Neuronal stem cell (in vitro differentiated cells): ENCODE measurements around the gene CDKN2A.

Experiments
- DNase-seq: peaks from one replicate; pipeline ENCODE4 v3.0.0-alpha.2; 2013; ENCODE audit warnings: low spot score
- H2AFZ ChIP-seq: one replicate; pipeline ENCODE4 v1.6.1; 2013; ENCODE audit warnings: mild to moderate bottlenecking, low read length, inconsistent platforms
- H2AK5ac ChIP-seq: 2 replicates; pipeline ENCODE4 v1.6.1; 2013; ENCODE audit warnings: low read depth, mild to moderate bottlenecking, inconsistent platforms, low read length, moderate library complexity, mixed read lengths
- H2BK120ac ChIP-seq: 2 replicates; pipeline ENCODE4 v1.6.1; 2013; ENCODE audit warnings: low read depth, mild to moderate bottlenecking, inconsistent platforms, low read length, moderate library complexity, mixed read lengths
- H2BK12ac ChIP-seq: one replicate; pipeline ENCODE4 v1.6.1; 2013; ENCODE audit warnings: low read length, inconsistent platforms
- H2BK15ac ChIP-seq: 2 replicates; pipeline ENCODE4 v1.6.1; 2013; ENCODE audit warnings: mild to moderate bottlenecking, low read length, inconsistent platforms, mixed read lengths
- H2BK5ac ChIP-seq: one replicate; pipeline ENCODE4 v1.6.1; 2013; ENCODE audit warnings: inconsistent platforms, mild to moderate bottlenecking, low read length, moderate library complexity
- H3K14ac ChIP-seq: one replicate; pipeline ENCODE4 v1.6.1; 2013; ENCODE audit warnings: low read length, inconsistent platforms
- H3K18ac ChIP-seq: 2 replicates; pipeline ENCODE4 v1.6.1; 2013; ENCODE audit warnings: low read length, inconsistent platforms
- H3K23ac ChIP-seq: 2 replicates; pipeline ENCODE4 v1.6.1; 2013; ENCODE audit warnings: low read depth, mild to moderate bottlenecking, mixed read lengths, low read length, inconsistent platforms; ENCODE audit not compliant: poor library complexity
- H3K27ac ChIP-seq: replicated peaks from 3 replicates; pipeline ENCODE4 v1.5.1; 2013; ENCODE audit warnings: low read length, inconsistent platforms
- H3K27me3 ChIP-seq, 3 experiments: 2 replicates each; pipeline ENCODE4 v1.6.1; 2013; ENCODE audit warnings: low read length in 3 of 3, mild to moderate bottlenecking in 2 of 3, inconsistent platforms in 1 of 3, low read depth in 1 of 3, mixed read lengths in 1 of 3, moderate library complexity in 1 of 3; ENCODE audit not compliant: control insufficient read depth in 3 of 3, insufficient read depth in 3 of 3
- H3K36me3 ChIP-seq, 2 donors: replicated peaks in 1 of 2; 2 replicates each; pipeline ENCODE4 v1.6.1; 2013; ENCODE audit warnings: low read length in 2 of 2; ENCODE audit not compliant: control insufficient read depth in 2 of 2, insufficient read depth in 2 of 2
- H3K4ac ChIP-seq: 2 replicates; pipeline ENCODE4 v1.6.1; 2013; ENCODE audit warnings: inconsistent platforms, mild to moderate bottlenecking, low read length, moderate library complexity
- H3K4me1 ChIP-seq, 2 donors: 1 replicate in 1 of 2; 2 replicates in 1 of 2; pipeline ENCODE4 v1.6.1; 2013; ENCODE audit warnings: low read length in 2 of 2, low read depth in 1 of 2; ENCODE audit not compliant: control insufficient read depth in 2 of 2, insufficient read depth in 1 of 2
- H3K4me2 ChIP-seq: one replicate; pipeline ENCODE4 v1.6.1; 2013; ENCODE audit warnings: mild to moderate bottlenecking, low read length, inconsistent platforms; ENCODE audit not compliant: insufficient read depth, poor library complexity, severe bottlenecking
- H3K4me3 ChIP-seq, 2 donors: 2 replicates each; pipeline ENCODE4 v1.5.1; 2013; ENCODE audit warnings: low read length in 2 of 2, mild to moderate bottlenecking in 2 of 2, inconsistent platforms in 1 of 2, moderate library complexity in 1 of 2
- H3K79me1 ChIP-seq: one replicate; pipeline ENCODE4 v1.6.1; 2013; ENCODE audit warnings: low read depth, mild to moderate bottlenecking, inconsistent platforms, low read length, moderate library complexity
- H3K9ac ChIP-seq: one replicate; pipeline ENCODE4 v1.6.1; 2013; ENCODE audit warnings: mild to moderate bottlenecking, low read depth, low read length, inconsistent platforms; ENCODE audit not compliant: poor library complexity
- H3K9me3 ChIP-seq, 2 donors: replicated peaks in 1 of 2; 2 replicates each; pipeline versions ENCODE3 to v1.6.1; 2013; ENCODE audit warnings: low read length in 2 of 2, mild to moderate bottlenecking in 2 of 2, inconsistent platforms in 1 of 2, low read depth in 1 of 2, mixed read lengths in 1 of 2, moderate library complexity in 1 of 2; ENCODE audit not compliant: control insufficient read depth in 2 of 2, insufficient read depth in 1 of 2
- H4K8ac ChIP-seq: one replicate; pipeline ENCODE4 v1.6.1; 2013; ENCODE audit warnings: low read depth, mild to moderate bottlenecking, inconsistent platforms, low read length, moderate library complexity
- H4K91ac ChIP-seq: one replicate; pipeline ENCODE4 v1.6.1; 2013; ENCODE audit warnings: low read length, low read depth, mild to moderate bottlenecking, inconsistent platforms; ENCODE audit not compliant: poor library complexity
- WGBS, 2 donors: extraction: QIAGEN DNeasy Blood & Tissue Kit; methylation state at CpG; one replicate each; pipeline ENCODE4 v1.1.7; 2013; ENCODE audit warnings: missing lambda C conversion rate in 2 of 2, mixed read lengths in 1 of 2; ENCODE audit not compliant: insufficient read length in 2 of 2, insufficient replicate concordance in 1 of 2; ENCODE audit errors: extremely low coverage in 2 of 2; 5-methylcytosine and 5-hydroxymethylcytosine counted together

The CDKN2A gene

GRCh38 chr9:21969951-21970799 lies 24.0 kb downstream of the CDKN2A start:
- H3K36me3 ChIP-seq: no peaks in the 10 kb centered on the region
- WGBS, 2 donors: no CpG with 5 or more reads among the region's 24 CpGs

GRCh38 chr9:21969011-21969940 lies 24.9 kb downstream of the CDKN2A start:
- 100% methylated on average over 1 of the region's 28 CpGs; no CpG with 5 or more reads in 1 of the 2 donors for WGBS, 2 donors
- Histone ChIP-seq H4K8ac (no peak overlapping the region), H3K4me3 (peak overlapping the region in 1 of 2 donors; percentile 18), H2BK5ac (no peak overlapping the region), H3K4ac (no peak overlapping the region), H3K4me1 (peaks cover 2 to 9% of the 10 kb centered on the region in 2 donors), H3K4me2 (no peak overlapping the region), H4K91ac (no peak overlapping the region), H3K9me3 (peaks cover 3 to 14% of the 10 kb centered on the region in 2 donors), H3K14ac (no peak overlapping the region), H3K27me3 (peaks cover 51 to 99% (median 85%) of the 10 kb centered on the region in 3 experiments), H3K79me1 (no peaks in the 10 kb centered on the region), H2BK120ac (no peak overlapping the region), H3K18ac (no peak overlapping the region), H3K36me3 (no peaks in the 10 kb centered on the region), H3K27ac (no peak overlapping the region), H2AK5ac (no peak overlapping the region), H2BK12ac (no peak overlapping the region), H2BK15ac (no peak overlapping the region), H3K9ac (no peak overlapping the region), H2AFZ (peak overlapping the region; percentile 72), H3K23ac (no peak overlapping the region)
- peak; percentile 31 for DNase-seq

More at GRCh38 chr9:21969951-21970799, 24.0 kb downstream of the CDKN2A start:
- no peak overlapping the region for H3K14ac ChIP-seq
- peaks cover 47 to 99% (median 85%) of the 10 kb centered on the region in 3 experiments for H3K27me3 ChIP-seq
- no peak overlapping the region for H3K4me3 ChIP-seq
- no peak overlapping the region for H4K8ac ChIP-seq
- H3K23ac ChIP-seq: no peak overlapping the region
- H3K9me3 ChIP-seq: peaks cover 3 to 14% of the 10 kb centered on the region in 2 donors
- no peak overlapping the region for H3K9ac ChIP-seq
- H2BK12ac ChIP-seq: no peak overlapping the region
- H2AK5ac ChIP-seq: no peak overlapping the region
- peak overlapping the region; percentile 57 for H2AFZ ChIP-seq
- DNase-seq: peak; percentile 23
- no peak overlapping the region for H2BK5ac ChIP-seq
- H3K27ac ChIP-seq: no peak overlapping the region
- H2BK15ac ChIP-seq: no peak overlapping the region
- H3K4me1 ChIP-seq: peaks cover under 1 to 5% of the 10 kb centered on the region in 2 donors
- H3K4ac ChIP-seq: no peak overlapping the region
- no peak overlapping the region for H2BK120ac ChIP-seq
- H4K91ac ChIP-seq: no peak overlapping the region
- H3K18ac ChIP-seq: no peak overlapping the region
- no peaks in the 10 kb centered on the region for H3K79me1 ChIP-seq
- no peak overlapping the region for H3K4me2 ChIP-seq

- peaks cover 3 to 14% of the 10 kb centered on the region in 2 donors for H3K9me3 ChIP-seq
- H3K14ac ChIP-seq: no peak overlapping the region
- no peak overlapping the region for H2AK5ac ChIP-seq
- no peak overlapping the region for H3K4ac ChIP-seq
- no peaks in the 10 kb centered on the region for H3K79me1 ChIP-seq
- no peak overlapping the region for H4K8ac ChIP-seq
- WGBS, 2 donors: no CpG with 5 or more reads among the region's 41 CpGs
- no peak overlapping the region for H2BK12ac ChIP-seq
- H3K4me3 ChIP-seq: no peak overlapping the region
- H3K4me2 ChIP-seq: no peak overlapping the region
- H2BK5ac ChIP-seq: no peak overlapping the region
- H2AFZ ChIP-seq: peak overlapping the region; percentile 72
- peak overlapping the region; percentile 11 for H3K18ac ChIP-seq
- no peak overlapping the region for H3K9ac ChIP-seq
- H2BK120ac ChIP-seq: no peak overlapping the region
- no peak overlapping the region for H3K23ac ChIP-seq
- H4K91ac ChIP-seq: no peak overlapping the region
- peak; percentile 43 for DNase-seq
- H3K27ac ChIP-seq: no peak overlapping the region
- peaks cover 2 to 9% of the 10 kb centered on the region in 2 donors for H3K4me1 ChIP-seq
- peaks cover 48 to 99% (median 82%) of the 10 kb centered on the region in 3 experiments for H3K27me3 ChIP-seq
- H3K36me3 ChIP-seq: no peaks in the 10 kb centered on the region
- H2BK15ac ChIP-seq: no peak overlapping the region
Measured at GRCh38 chr9:21968331-21969010, 25.7 kb downstream of the CDKN2A start.
